WTC11 (cell line): Measurements from ENCODE around the gene SNRNP35.
"Not testable (repeated sequence)": the region's sequence is repeated elsewhere in the genome, so short reads cannot be mapped to it uniquely, and the experiment has no call there.

Source experiments
- ARID4B ChIP-seq: sonication (generic); formaldehyde crosslinking; IDR thresholded peaks from 2 replicates; pipeline ENCODE4 v1.8.0; 2023; ENCODE audit warnings: missing genetic modification reagents, mild to moderate bottlenecking, borderline replicate concordance
- ATF2 ChIP-seq: sonication (generic); formaldehyde crosslinking; IDR thresholded peaks from 2 replicates; pipeline ENCODE4 v1.8.1; 2022; ENCODE audit warnings: low read depth, missing genetic modification reagents, borderline replicate concordance
- CREB1 ChIP-seq: sonication (generic); formaldehyde crosslinking; IDR thresholded peaks from 2 replicates; pipeline ENCODE4 v1.8.0; 2023; ENCODE audit warnings: mild to moderate bottlenecking, missing genetic modification reagents
- CTCF ChIP-seq: fragments of 200-600 bp; IDR thresholded peaks from 2 replicates; pipeline ENCODE4 v1.8.0; 2022; ENCODE audit warnings: antibody characterized with exemption
- E2F1 ChIP-seq: sonication (generic); formaldehyde crosslinking; IDR thresholded peaks from 2 replicates; pipeline ENCODE4 v1.8.0; 2022; ENCODE audit warnings: mild to moderate bottlenecking, missing genetic modification reagents
- GABPB1 ChIP-seq: sonication (generic); formaldehyde crosslinking; IDR thresholded peaks from 2 replicates; pipeline ENCODE4 v1.8.1; 2023; ENCODE audit warnings: mild to moderate bottlenecking, missing genetic modification reagents
- IRF2 ChIP-seq: sonication (generic); formaldehyde crosslinking; IDR thresholded peaks from 2 replicates; pipeline ENCODE4 v1.8.0; 2022; ENCODE audit warnings: low read depth, missing genetic modification reagents, borderline replicate concordance
- MAX ChIP-seq: sonication (generic); formaldehyde crosslinking; IDR thresholded peaks from 2 replicates; pipeline ENCODE4 v1.8.0; 2022; ENCODE audit warnings: mild to moderate bottlenecking, missing genetic modification reagents
- PRDM15 ChIP-seq: sonication (generic); formaldehyde crosslinking; IDR thresholded peaks from 2 replicates; pipeline ENCODE4 v1.8.0; 2022; ENCODE audit warnings: missing genetic modification reagents
- RELA ChIP-seq: sonication (generic); formaldehyde crosslinking; IDR thresholded peaks from 2 replicates; pipeline ENCODE4 v1.8.1; 2022; ENCODE audit warnings: missing genetic modification reagents, mild to moderate bottlenecking, borderline replicate concordance
- TCF7 ChIP-seq: sonication (generic); formaldehyde crosslinking; IDR thresholded peaks from 2 replicates; pipeline ENCODE4 v1.8.0; 2022; ENCODE audit warnings: mild to moderate bottlenecking, low read depth, missing genetic modification reagents, moderate library complexity
- USF2 ChIP-seq: sonication (generic); formaldehyde crosslinking; IDR thresholded peaks from 2 replicates; pipeline ENCODE4 v1.8.1; 2023; ENCODE audit warnings: mild to moderate bottlenecking, missing genetic modification reagents, moderate library complexity
- ZNF121 ChIP-seq: sonication (generic); formaldehyde crosslinking; IDR thresholded peaks from 2 replicates; pipeline ENCODE4 v1.8.0; 2023; ENCODE audit warnings: missing genetic modification reagents

- TF ChIP-seq CTCF; PRDM15; TCF7 (CRISPR knock-in tag); E2F1; ZNF121 (CRISPR knock-in tag); ATF2 (CRISPR knock-in tag); ARID4B (CRISPR knock-in tag); GABPB1; USF2; MAX (CRISPR knock-in tag); CREB1 (CRISPR knock-in tag); IRF2 (CRISPR knock-in tag); RELA: not testable (repeated sequence)
These were observed 5.7 kb upstream of the SNRNP35 start for GRCh38 chr12:123452276-123452550.
